ENCODE measurements around the gene AFAP1.

GRCh38 chr4:7858498-7858897 is 81.2 kb downstream of the AFAP1 start:
- TF ChIP-seq CTCF (IDR thresholded peaks at IDR 0.05; ENCODE audit: insufficient read depth, low read depth, low read length) (no peak), EZH2 (IDR thresholded peaks at IDR 0.05; ENCODE audit: insufficient read depth, low read length) (no peak)

Data from astrocyte (in vitro differentiated cells and primary cell).